Esophagus muscularis mucosa (tissue), 4 donors: Measurements from ENCODE around the gene COX7A1. TPM values are rescaled to one million over a fixed set of nuclear protein-coding genes. Genes with fewer than 3 reads are reported as not detected.
"Not testable (repeated sequence)": the region's sequence is repeated elsewhere in the genome, so short reads cannot be mapped to it uniquely, and the experiment has no call there.

Experiments used
- DNase-seq: peaks from one replicate; pipeline ENCODE4 v3.0.0-alpha.2; 2017; ENCODE audit errors: extremely low spot score
- H3K27ac ChIP-seq, 4 donors: fragments of 200-600 bp; sonication (generic); replicated peaks in 1 of 4; 1 replicate in 3 of 4; 2 replicates in 1 of 4; pipeline ENCODE4 v1.5.1; 2016 to 2019; ENCODE audit warnings: mild to moderate bottlenecking in 1 of 4
- H3K27me3 ChIP-seq, 4 donors: fragments of 200-600 bp; sonication (generic); one replicate each; pipeline versions ENCODE4 v1.5.1 to v1.6.0; 2016 to 2019
- H3K36me3 ChIP-seq, 4 donors: fragments of 200-600 bp; sonication (generic); one replicate each; pipeline ENCODE4 v1.5.1; 2016 to 2019
- H3K4me1 ChIP-seq, 4 donors: fragments of 200-600 bp; sonication (generic); one replicate each; pipeline ENCODE4 v1.5.1; 2016 to 2019
- H3K4me3 ChIP-seq, 4 donors: fragments of 200-600 bp; sonication (generic); 1 replicate in 2 of 4; 2 replicates in 2 of 4; pipeline ENCODE4 v1.5.1; 2016 to 2019; ENCODE audit warnings: mild to moderate bottlenecking in 4 of 4, moderate library complexity in 1 of 4
- H3K9me3 ChIP-seq, 4 donors: fragments of 200-600 bp; sonication (generic); 1 replicate in 3 of 4; 2 replicates in 1 of 4; pipeline ENCODE4 v1.5.1; 2016 to 2019
- CTCF ChIP-seq, 3 experiments: fragments of 200-600 bp in 2 of 3; fragments of 450-650 bp in 1 of 3; sonication (generic) in 2 of 3; IDR thresholded peaks; one replicate each; pipeline ENCODE4 v1.5.1; 2017 to 2019; ENCODE audit warnings: antibody characterized with exemption in 3 of 3, mild to moderate bottlenecking in 2 of 3, moderate library complexity in 1 of 3
- EP300 ChIP-seq: sonication (generic); formaldehyde crosslinking; IDR thresholded peaks from one replicate; pipeline ENCODE4 v1.6.1; 2017; ENCODE audit warnings: antibody characterized with exemption
- POLR2A ChIP-seq: fragments of 450-650 bp; IDR thresholded peaks from one replicate; pipeline ENCODE4 v1.6.1; 2017; ENCODE audit warnings: antibody characterized with exemption, moderate library complexity, mild to moderate bottlenecking, low read depth
- POLR2AphosphoS5 ChIP-seq, 2 donors: sonication (generic); formaldehyde crosslinking; IDR thresholded peaks; one replicate each; pipeline ENCODE4 v1.6.1; 2017; ENCODE audit warnings: antibody characterized with exemption in 2 of 2
- WGBS: methylation state at CpG from one replicate; pipeline ENCODE4 v1.1.5; 2018; 5-methylcytosine and 5-hydroxymethylcytosine counted together
- intact Hi-C: fragments of 100-400 bp; cut with DNase I; formaldehyde crosslinking; loops from one replicate; pipeline ENCODE4 v1.15.1; 2023
- total RNA-seq, 4 donors: library from RNA; depleted of rRNA; stranded (reverse); fragments of >200 nt; gene quantifications; one replicate each; pipeline versions ENCODE4 v1.1.0 to v1.2.1, GENCODE V29; 2016

The COX7A1 gene
- total RNA-seq, 4 donors from 2014 or later: 65.8 to 231 (median 101) TPM

DNA sequence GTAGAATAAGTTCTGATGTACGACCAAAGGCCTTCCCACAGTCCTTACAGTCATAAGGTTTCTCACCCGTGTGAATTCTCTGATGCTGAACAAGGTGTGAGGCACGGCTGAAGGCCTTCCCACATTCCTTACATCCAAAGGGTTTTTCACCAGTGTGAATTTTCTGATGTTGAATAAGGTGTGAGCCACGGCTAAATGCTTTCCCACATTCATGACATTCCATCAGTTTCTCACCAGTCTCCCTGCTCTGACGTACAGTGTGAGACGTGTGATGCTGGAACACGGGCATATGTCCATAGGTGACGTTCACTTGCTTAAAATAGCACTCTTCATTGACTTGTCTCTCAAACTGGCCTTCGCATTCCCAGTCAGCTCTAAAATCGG lies 31.0 kb upstream of the COX7A1 start:
- no peak overlapping the region for H3K4me3 ChIP-seq
- H3K36me3 ChIP-seq: peaks cover 11 to 33% (median 17%) of the 10 kb centered on the region in 4 donors
- no peaks in the 10 kb centered on the region for H3K27me3 ChIP-seq
- H3K27ac ChIP-seq: peak overlapping the region in 1 of 4 donors; percentile 10
- TF ChIP-seq CTCF (IDR thresholded peaks at IDR 0.05) (no peak), POLR2A (no peak), EP300 (no peak), POLR2AphosphoS5 (IDR thresholded peaks at IDR 0.05) (no peak)
- intact Hi-C loops: no loop called here
- no peak for DNase-seq
- no peaks in the 10 kb centered on the region for H3K4me1 ChIP-seq
- H3K9me3 ChIP-seq: no peaks in the 10 kb centered on the region
- WGBS: 74% methylated on average over 9 of the region's 10 CpGs

DNA sequence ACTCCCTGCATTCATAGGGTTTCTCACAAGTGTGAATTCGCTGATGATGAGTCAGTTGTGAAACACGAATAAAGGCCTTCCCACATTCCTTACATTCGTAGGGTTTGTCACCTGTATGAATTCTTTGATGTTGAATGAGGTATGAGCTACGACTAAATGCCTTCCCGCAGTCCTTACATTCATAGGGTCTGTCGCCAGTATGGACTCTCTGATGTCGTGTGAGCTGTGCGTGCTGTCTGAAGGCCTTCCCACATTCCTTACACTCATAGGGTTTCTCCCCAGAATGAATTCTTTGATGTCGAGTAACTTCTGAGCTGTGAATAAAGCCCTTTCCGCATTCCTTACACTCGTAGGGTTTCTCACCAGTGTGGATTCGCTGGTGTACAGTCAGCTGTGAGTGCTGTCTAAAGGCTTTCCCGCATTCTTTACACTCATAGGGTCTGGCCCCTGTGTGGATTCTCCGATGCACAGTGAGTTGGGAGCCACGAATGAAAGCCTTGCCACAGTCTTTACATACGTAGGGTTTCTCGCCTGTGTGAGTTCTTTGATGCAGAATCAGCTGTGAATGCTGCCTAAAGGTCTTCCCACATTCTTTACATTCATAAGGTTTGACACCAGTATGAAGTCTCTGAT lies 30.5 kb upstream of the COX7A1 start:
- TF ChIP-seq POLR2AphosphoS5 (IDR thresholded peaks at IDR 0.05) (no peak), POLR2A (no peak), EP300 (no peak), CTCF (IDR thresholded peaks at IDR 0.05) (no peak)

GRCh38 chr19:36179077-36179476 lies 26.8 kb upstream of the COX7A1 start:
- peaks cover 11 to 19% (median 14%) of the 10 kb centered on the region in 4 donors for H3K36me3 ChIP-seq
- not testable (repeated sequence) for H3K9me3 ChIP-seq, H3K4me1 ChIP-seq, H3K4me3 ChIP-seq, H3K27ac ChIP-seq, H3K27me3 ChIP-seq
- DNase-seq: peak; percentile 37
- 64% methylated on average over 2 of the region's 2 CpGs for WGBS
- intact Hi-C loops: loop anchor here (10.0 kb wide), 1 partner anchor 114 kb away; no protein-coding TSS in a partner anchor

More for the DNA sequence above, 30.5 kb upstream of the COX7A1 start:
- Histone ChIP-seq H3K27me3 (no peaks in the 10 kb centered on the region), H3K4me1 (no peaks in the 10 kb centered on the region), H3K27ac (peak overlapping the region in 1 of 4 donors; percentile 10), H3K9me3 (no peaks in the 10 kb centered on the region), H3K36me3 (peaks cover 11 to 32% (median 14%) of the 10 kb centered on the region in 4 donors), H3K4me3 (no peak overlapping the region)
- intact Hi-C loops: no loop called here
- no peak for DNase-seq
- 90% methylated on average over 17 of the region's 17 CpGs for WGBS

DNA sequence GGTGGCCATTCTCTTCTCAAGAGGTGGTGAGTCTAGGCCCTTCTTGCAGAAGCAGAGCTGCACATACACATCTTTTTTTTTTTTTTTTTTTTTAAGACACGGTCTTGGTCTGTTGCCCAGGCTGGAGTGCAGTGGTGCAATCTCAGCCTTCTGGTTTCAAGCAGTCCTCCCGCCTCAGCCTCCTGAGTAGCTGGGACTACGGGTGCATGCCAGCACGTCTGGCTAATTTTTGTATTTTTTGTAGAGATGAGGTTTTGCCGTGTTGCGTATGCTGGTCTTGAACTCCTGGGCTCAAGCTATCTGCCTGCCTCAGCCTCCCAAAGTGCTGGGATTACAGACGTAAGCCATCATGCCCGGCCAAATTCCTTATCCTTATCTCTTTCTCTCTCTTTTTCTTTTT lies 21.6 kb upstream of the COX7A1 start:
- H3K4me1 ChIP-seq: peaks cover 13 to 24% (median 17%) of the 10 kb centered on the region in 4 donors
- not testable (repeated sequence) for H3K9me3 ChIP-seq, H3K27ac ChIP-seq, H3K4me3 ChIP-seq, DNase-seq, H3K27me3 ChIP-seq, H3K36me3 ChIP-seq
- intact Hi-C loops: loop anchor here (10.0 kb wide), 1 partner anchor 109 kb away; no protein-coding TSS in a partner anchor
- WGBS: 82% methylated on average over 8 of the region's 8 CpGs

GRCh38 chr19:36172852-36173251 lies 20.6 kb upstream of the COX7A1 start:
- no peak for TF ChIP-seq EP300
- TF ChIP-seq CTCF (IDR thresholded peaks at IDR 0.05): no peak
- intact Hi-C loops: loop anchor here (10.0 kb wide), 1 partner anchor 108 kb away; no protein-coding TSS in a partner anchor
- Histone ChIP-seq H3K4me3 (no peak overlapping the region), H3K27ac (no peak overlapping the region), H3K9me3 (no peaks in the 10 kb centered on the region), H3K36me3 (no peaks in the 10 kb centered on the region), H3K4me1 (peaks cover 17 to 24% (median 19%) of the 10 kb centered on the region in 4 donors), H3K27me3 (no peaks in the 10 kb centered on the region)
- no peak for DNase-seq
- 90% methylated on average over 5 of the region's 5 CpGs for WGBS
